SHP77 (cell line): ENCODE measurements around the gene MIS12.

Experiments
- DNase-seq, 2 experiments: peaks; one replicate each; lab custom pipeline; 2025; lab: John Stamatoyannopoulos, UW

MIS12 gene, protein sequence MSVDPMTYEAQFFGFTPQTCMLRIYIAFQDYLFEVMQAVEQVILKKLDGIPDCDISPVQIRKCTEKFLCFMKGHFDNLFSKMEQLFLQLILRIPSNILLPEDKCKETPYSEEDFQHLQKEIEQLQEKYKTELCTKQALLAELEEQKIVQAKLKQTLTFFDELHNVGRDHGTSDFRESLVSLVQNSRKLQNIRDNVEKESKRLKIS

DNA sequence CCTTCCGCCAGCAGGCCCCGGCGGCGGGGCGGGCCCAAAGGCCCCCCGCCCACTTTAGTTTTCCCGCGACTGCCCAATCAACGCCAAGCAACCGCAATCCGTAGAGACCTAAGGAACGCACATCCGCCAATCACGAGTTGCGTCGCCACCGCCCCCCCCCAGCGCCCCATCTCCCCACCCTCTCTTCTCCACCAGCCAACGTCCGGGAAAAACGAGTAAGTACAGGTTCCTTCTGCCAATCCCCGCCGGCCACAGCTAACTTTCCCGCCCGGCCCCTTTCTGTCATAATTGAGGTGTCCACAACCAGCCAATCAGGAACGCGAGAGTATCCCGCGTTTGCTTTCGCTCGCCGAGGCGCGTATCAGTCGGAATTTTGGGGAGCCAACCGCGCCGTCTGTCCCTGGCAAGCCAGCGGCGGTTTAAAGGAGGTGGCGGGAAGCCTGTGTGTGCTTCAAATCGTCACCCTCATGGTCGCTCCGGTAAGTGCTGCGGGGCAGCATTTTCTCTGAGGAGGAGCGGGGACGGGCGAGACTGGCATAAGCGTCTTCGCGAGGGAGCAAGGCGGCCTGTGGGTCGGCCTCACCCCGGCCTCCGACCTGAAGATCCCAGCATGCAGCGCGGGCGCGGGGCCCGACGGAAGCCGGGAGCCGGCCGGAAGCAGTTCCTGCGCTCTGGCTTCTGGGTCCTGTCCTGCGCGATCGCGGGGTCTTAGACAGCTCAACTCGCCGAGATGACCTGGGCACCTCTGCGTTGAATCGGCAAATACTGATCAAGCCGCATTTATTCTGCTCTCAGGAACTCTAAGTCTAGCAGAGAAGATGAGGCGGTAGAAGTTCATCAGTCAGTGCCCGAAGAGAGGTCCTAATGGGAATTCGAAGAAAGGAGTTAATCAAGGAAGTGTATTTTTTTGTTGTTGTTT lies at the start of gene MIS12:
MIS12 (plus strand) TSS at position 361 of the 919 bp plus-strand sequence. CDS start 2,297 bp downstream, outside the sequence.
- peak; percentile 99 to 100 for DNase-seq

DNA sequence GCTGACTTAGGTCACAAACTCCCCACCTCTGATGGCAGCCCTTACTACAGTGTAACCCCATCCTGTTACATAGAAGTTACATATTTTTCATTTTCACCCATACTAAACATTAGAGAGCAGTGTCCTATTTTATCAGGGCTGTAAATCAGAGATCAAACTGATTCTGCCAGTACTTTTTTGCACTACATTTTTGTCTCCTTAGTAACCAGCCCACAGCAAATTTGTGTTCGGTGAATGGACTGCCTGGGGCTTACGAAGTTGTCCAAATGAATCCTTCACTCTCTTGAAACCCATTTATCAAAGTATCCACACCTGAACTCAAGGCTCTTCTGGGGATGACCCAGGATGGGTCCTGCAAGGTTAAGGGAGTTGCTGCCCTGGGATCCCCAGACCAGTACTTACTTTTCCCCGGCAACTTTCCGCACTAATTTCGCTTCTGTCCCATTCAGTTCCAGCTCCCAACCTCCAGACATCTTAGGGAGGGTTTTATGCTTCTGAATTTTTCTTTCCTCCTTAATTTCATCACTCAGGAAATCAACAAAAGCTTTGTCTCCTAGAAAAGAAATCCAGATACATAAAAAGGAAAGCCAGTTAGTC lies 48.5 kb upstream of the MIS12 start:
- no peak for DNase-seq

DNA sequence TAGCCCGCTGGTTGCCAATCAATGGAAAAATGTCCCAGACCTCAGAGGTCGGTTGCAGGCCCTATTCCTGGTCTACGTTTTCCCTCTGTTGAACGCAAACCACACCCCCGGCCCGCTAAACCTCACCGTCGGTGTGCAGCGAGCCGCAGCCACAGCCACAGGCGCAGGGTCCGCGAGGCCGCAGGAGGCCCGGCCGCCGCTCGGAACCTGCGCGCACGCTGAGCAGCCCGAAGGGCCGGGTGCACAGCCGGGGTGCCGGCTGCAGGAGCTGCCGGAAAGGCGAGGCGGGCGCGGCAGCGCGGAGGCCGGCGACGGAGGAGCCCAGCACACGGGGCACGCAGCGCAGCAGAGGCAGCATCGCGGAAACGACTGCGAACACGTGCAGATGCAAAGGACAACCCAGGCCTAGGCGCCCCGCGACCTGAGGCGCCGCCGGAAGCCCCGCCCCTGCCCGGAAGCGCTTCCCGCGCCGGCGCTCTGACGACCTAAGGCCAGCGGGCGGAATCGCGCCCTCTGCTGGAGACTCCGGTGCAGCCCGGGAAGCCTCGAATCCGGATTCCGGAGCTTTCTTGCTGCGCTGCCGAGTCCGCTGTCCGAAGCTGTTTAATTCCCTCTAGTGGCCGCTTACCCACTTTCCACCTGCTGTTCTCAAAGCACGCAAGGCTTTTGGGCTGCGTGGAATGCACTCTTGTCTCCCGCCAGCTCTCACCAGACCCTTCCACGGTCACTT lies 47.5 kb upstream of the MIS12 start, which contains the start of gene C1QBP:
C1QBP (minus strand) TSS at position 440 of the 730 bp plus-strand sequence; CDS start at position 358, 82 bp downstream.
- peak; percentile 86 to 92 for DNase-seq

DNA sequence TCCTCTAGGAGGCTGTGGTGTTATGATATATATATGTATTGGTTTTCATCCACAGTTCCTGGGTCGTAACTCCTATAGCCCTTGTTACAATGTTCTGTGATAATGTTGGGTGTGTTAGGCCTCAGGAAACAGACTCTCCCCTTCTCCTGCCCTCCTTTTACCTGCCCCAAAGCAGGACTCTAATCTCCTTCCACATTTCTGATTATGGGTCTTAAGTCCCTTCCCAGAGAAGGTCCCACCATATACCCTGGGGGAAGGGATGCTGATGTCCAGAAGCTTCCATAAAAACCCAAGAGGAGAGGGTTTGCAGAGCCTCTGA lies 47.0 kb upstream of the MIS12 start:
- DNase-seq: no peak

DNA sequence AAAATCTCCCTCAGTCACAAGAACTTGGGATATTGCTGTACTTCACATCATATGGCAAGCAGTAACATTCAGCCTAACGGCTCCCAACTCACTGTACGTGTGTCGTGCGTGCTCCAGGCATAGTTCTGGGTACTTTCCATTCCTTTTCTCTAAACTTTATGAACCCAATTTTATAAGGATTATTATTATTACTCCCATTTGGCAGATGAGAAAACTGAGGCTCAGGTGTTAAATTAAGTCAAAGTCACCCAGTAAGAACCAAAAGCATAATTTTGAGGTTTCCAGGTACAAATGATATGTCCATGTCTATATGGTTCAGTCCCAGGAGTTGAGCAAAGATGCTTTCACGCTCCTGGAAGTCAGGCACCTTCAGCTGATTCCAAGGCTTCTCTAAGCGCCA lies 42.6 kb upstream of the MIS12 start:
- DNase-seq: no peak

DNA sequence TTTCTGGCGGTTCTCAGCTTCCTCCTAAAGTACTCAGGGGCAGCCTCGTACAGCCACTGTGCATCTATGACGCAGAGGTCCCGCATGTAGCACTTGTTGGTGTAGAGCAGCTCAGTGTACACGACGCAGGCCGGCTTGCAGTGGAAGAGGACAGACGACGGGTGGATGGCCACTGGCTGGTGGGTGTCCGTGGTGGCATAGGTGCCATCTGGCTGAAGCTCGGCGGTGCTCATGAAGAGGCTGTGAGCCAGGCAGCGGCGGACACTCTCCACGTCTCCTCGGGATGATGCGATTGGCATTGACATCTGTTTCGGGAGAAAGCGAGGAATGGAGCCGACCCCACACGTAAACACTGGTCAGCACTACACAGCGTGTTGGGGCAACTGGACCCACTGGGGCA lies 42.2 kb upstream of the MIS12 start:
- no peak for DNase-seq

DNA sequence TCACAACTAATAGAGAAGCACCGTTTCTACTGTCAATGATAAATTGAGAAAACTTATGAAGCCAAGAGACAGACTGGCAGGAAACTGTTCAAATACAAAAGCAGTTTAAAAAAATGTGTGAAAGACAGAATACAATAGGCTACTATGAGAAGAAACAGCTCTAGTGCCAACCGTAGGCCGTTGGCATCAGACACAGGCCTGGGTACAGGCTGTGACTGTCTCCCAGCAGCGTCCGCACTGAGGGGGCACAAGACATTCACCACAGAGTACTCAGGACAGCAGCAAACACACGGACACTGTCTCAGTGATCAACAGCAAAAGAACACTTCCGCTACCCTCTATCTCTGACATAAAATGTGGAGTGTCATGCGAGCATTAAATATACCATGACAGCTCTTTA lies 39.6 kb upstream of the MIS12 start:
- no peak for DNase-seq

DNA sequence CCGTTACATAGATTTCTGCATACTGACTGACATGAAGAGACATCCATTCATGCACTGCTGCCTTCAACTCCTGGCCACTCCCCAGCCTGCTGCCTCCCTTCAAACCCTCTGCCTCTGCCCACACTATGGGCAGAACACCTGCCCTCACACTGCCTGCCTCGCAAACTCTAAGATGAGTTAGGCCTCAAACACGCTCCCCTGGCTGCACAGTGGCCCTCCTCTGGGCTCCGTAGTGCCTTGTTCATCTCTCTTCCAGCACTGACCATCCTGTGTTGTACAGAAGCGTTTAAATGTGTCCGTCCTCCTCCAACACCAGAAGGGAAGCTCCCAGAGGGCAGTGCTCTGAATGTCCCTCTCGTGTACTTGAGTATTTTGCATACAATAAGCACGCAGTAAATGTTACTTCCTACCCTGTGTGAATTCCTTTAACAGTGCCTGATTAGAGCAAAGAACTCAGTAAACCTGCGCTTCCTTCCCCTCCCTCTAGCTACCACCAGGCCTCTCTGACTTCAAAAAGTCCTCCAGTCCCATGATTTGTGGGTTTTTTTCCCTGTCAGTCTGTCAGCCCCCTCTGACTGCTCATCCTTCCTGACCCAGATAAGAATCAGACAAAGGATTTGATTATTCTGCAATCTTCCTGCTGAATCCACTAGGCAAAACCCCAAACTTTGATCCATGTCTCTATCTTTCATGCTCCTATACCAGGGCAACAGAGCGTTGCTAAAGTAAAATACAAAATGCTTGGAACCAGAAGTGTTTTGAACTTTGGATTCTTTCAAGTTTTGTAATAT lies 21.5 kb upstream of the MIS12 start:
- DNase-seq: no peak

DNA sequence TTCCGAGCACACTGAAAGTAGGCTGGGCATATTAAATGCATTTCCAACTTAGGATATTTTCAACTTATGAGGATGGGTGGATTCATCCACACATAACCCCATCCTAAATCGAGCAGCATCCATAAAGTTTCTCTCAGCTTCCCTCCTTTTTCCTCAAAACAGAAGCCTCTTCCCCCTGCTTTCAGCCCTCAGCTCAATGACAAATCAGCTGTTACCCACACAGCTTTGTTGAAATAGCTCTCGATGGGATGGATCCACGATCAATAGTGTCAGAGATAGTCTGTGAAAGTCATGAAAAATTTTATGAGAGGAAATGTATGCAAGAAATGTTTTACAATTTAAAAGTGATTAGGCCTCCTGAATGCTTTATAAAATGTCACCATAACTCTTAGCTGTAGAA lies 20.1 kb upstream of the MIS12 start:
- no peak for DNase-seq

DNA sequence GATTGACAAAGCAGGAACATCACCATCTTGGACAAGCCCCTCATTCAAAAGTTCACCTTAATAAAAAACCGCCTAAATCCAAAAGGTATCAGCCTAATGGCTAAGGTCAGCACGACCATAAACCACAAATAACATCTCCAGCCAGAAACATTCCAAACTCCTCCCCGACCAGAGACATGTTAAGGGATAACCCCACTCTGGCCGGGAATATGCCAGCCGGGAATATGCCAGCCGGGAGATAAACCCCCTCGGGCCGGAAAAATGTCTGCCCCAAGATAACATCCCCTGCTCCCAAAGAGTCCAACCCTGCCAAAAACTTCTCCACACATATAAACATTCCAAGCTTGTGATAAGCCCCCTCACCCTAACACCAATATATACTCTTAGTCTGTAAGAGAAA lies 18.9 kb upstream of the MIS12 start:
- DNase-seq: no peak

DNA sequence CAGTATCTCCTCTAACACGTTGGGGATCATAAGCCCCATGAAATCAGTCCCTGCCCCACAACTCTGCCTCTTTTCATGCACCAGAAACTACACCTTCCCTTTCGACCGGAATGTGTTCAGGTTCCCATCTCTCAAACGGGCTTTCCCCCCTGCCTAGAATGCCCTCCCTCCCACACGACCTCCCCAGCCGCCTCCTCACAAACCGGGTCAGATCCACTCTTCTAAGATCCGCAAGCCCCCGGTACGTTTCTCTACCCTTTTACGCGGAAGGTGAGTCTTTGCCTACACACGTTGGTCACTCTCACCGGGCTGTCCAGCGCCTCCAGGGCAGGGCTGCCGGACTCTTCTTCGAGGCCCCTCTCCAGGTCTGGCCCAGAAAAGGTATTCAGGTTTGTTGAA lies 18.3 kb upstream of the MIS12 start:
- DNase-seq: no peak

DNA sequence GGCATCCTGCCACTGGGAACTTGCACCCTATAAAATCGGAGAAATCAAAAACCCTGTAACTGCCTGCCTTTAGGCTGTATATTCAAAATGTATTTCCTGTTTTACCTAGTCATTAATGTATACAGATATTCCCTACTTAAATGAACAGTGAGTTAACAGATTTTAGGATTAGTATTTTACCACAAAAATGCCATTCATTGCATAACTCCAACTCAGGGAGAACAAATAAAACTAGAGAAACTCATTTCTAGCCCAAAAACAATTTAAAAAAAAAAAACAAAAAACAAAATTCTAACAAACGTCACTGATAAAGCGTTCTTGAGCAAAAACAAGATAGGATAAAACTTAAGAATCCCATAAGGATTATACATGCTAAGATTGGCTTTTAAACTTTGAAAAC lies 13.9 kb upstream of the MIS12 start:
- DNase-seq: no peak

DNA sequence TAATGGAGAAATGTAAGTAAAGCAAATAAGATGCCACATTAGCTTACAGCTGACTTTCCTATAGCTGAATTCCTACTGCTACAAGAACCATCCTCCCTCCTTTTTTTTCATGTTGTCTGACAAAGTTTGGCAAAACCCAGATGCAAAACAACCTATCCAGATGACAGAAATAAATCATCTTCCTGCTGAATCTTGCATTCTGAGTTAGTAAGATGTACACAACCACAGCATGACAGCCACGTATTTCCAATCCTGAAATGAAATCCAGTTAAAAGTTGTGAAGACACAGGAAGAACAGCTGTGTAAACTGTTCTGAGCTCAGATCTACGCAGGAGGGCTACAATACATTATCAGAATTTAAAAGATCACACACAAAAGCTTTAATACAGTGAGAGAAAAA lies 12.5 kb upstream of the MIS12 start:
- no peak for DNase-seq

DNA sequence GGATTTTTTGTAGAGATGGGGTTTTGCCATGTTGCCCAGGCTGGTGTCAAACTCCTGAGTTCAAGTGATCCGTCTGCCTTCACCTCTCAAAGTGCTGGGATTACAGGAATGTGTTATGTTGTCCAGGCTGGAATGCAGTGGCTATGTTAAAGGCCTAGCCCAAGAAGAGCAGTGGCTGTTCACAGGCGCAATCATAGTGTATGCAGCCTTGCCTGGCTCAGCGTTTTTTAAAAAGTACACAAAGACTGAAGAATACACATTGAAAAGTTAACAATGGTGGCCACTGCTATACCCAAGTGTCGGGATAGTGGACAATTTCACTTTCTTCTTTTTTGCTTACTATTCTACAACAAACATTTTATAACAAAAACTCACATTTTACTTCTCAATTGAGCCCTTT lies 7.4 kb upstream of the MIS12 start:
- DNase-seq: no peak

DNA sequence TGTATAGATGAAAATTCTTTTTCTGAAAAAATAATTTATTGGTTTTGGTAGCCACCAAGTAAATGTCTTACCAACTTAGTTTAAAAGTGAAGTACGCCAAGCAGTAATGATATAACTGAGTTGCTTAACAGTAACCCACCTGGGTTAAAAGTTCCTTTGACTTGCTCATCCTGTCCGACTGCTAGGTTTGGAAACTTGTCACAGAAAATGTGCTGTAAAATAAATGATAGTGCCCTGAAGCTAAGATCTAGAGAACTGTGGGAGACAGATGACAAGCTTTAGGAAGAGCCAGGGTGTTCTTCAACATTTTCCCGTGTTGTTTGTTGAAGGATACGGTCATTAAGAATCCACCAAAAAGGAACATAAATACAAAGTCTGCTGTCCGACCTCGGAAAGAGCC lies 5.4 kb upstream of the MIS12 start:
- no peak for DNase-seq

DNA sequence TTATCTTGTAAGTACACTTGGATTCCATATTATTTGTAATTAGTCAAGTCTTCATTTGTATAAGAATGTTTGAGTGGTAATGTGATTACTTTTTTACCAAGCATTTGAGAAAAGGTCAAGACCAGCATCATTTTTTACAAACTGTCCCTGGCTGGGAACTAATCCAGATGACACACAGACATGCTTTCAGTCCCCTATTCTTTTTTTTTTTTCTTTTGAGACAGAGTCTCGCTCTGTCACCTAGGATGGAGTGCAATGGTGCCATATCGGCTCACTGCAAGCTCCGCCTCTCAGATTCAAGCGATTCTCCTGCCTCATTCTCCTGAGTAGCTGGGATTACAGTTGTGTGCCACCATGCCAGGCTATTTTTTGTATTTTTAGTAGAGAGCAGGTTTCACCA lies 4.9 kb upstream of the MIS12 start:
- DNase-seq: no peak

DNA sequence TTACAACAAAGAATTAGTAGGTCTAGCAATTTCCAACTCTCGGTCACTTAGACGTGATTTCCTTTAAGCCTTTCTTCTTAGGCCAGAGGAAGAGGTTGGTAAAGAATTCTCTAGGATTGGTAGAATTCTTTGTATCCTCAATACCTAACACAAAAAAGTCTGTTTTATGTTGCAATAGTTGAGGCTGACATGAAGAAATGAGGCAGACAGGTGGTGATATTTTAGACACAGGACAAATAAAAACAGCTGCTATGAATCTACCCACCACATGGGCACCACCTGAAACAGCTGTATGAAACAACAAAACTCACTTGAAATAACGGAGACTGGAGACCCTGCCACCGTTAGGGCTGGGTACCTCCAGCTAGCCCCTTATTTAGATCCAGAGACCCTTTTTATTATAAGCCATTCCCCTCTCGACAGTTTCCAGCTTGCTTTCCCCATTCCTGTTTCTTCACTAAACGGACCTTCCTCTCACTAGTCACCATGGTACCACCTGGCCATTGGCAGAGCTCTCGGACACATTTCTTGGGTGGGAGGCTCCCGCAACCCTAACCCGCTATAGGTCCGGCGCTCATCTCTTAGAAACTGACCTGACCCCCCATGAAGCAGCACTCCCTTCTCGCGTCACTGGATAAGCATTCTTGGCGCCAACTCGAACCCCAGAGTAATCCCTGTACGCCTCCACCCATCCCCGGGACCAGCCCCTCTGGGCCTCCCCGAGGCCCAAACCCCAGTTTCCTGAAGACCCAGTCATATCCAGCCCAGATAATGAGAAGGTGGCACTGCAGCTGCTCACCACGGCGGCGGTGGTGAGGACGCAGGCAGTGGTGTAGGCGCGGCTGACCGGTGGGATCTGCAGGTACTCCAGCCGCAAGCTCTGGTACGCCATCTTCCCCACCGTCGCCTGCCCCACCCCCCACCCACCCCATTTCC lies 828 bp upstream of the MIS12 start, which contains the start of gene DERL2:
DERL2 (minus strand) TSS at position 909 of the 936 bp plus-strand sequence; CDS start at position 892, 17 bp downstream.
- DNase-seq: peak in 1 of 2 experiments; percentile 44

DNA sequence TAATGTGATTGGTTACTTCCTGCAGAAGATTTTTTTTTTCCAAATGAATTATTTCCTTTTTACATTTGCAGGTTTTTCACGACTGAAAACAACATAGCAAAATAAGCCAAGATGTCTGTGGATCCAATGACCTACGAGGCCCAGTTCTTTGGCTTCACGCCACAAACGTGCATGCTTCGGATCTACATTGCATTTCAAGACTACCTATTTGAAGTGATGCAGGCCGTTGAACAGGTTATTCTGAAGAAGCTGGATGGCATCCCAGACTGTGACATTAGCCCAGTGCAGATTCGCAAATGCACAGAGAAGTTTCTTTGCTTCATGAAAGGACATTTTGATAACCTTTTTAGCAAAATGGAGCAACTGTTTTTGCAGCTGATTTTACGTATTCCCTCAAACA lies 2.4 kb downstream of the MIS12 start:
- DNase-seq: no peak

DNA sequence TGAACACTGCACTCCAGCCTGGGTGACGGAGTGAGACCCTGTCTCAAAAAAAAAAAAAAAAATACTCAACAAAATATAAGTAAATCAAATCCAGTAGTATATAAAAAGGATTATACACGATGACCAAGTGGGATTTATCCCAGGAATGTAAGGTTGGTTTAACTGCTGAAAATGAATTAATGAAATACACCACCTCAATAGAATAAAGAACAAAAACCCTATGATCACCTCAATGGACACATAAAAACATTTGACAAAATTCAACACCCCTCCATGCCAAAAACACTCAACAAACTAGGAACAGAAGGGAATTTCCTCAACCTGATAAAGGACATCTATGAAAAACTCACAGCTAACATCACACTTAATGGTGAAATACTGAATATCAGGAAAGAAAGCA lies 6.6 kb downstream of the MIS12 start:
- no peak for DNase-seq

DNA sequence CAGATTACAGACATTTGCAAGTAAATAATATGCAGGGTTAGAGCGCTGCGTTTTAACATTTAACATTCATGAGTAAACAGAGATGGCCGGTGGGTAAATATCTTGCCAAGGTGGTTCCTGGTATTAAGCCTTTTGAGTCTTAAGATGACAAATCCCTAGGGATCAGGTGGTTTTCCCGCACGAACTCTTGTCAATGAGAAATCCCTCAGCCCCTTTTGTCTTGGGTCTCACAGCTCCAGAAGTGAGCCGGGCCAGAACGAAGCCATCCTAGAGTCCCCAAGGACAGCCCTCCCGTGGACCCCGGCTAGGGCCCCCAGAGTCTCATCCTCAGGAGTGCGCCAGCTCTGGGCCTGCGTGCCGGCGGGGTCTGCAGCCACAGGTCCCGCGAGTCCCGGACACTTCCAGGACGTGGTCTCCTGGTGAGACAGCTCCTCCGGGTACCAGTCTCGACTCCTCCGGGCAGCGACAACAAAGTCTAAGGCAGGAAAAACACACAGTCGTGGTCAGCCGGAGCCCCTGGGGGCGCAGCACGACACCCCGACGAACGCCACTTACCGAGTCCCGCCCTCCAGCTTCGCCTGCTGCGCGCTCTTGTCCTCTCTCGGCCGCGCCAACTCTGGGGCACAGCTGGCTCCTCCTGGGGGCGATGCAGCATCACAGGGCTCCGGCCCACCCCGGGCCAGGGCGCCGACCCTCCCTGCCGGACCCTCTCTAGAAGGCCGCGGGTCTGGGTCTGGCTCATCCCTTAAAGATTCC lies 13.3 kb downstream of the MIS12 start:
- DNase-seq: peak in 1 of 2 experiments; percentile 17
